ENCODE measurements around the gene ACTR2. TPM values are rescaled to one million over a fixed set of nuclear protein-coding genes. Genes with fewer than 3 reads are reported as not detected.

Gene ACTR2
- total RNA-seq, 1 donor from 2014 or later: 223 TPM

DNA sequence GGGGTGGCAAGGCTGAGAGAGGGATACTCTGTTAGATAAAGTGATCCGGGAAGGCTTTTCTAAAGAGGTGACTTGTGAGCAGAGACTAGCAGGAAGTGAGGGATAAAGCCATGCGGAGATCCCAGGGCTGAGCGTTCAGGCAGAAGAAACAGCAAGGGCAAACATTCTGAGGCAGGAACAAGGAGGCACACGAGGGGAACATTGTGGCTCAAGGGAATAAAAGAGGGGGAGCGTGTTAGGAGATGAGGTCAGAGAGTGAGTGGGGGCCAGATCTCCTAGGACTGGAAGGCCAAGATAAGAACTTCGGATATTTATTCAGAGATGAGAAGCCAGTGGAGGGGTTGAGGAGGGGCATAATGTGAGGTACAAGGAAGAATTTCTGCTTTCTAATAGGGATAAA lies 67.1 kb downstream of the ACTR2 start:
- peaks cover 29% of the 10 kb centered on the region for H3K4me1 Mint-ChIP-seq (ENCODE audit: low read depth, unreplicated experiment)

DNA sequence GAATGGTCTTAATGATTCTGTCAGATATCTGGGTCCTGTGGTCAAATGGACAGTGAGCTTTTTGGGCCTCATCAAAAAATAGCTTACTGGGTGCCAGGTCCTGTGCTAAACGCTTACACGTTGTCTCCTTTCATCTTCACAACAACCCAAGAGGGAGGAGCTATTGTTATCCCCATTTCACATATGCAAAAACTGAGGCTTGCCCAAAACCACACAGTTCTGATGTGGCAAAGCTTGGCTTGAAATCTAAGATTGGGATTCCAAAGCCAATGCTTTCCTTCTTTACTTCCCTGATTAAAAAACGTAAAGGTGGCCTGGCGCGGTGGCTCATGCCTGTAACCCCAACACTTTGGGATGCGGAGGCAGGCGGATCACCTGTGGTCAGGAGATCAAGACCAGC lies 69.3 kb downstream of the ACTR2 start:
- Mint-ChIP-seq H3K4me1 (ENCODE audit: low read depth, unreplicated experiment) (peaks cover 38% of the 10 kb centered on the region), H3K9me3 (ENCODE audit: unreplicated experiment) (peaks cover 4% of the 10 kb centered on the region), H3K27ac (ENCODE audit: unreplicated experiment) (no peak overlapping the region), H3K4me3 (ENCODE audit: unreplicated experiment) (no peak overlapping the region), H3K27me3 (ENCODE audit: unreplicated experiment) (peaks cover 11% of the 10 kb centered on the region), H3K36me3 (ENCODE audit: unreplicated experiment) (no peaks in the 10 kb centered on the region)
- DNase-seq: no peak
- TF ChIP-seq, protein P1, sequence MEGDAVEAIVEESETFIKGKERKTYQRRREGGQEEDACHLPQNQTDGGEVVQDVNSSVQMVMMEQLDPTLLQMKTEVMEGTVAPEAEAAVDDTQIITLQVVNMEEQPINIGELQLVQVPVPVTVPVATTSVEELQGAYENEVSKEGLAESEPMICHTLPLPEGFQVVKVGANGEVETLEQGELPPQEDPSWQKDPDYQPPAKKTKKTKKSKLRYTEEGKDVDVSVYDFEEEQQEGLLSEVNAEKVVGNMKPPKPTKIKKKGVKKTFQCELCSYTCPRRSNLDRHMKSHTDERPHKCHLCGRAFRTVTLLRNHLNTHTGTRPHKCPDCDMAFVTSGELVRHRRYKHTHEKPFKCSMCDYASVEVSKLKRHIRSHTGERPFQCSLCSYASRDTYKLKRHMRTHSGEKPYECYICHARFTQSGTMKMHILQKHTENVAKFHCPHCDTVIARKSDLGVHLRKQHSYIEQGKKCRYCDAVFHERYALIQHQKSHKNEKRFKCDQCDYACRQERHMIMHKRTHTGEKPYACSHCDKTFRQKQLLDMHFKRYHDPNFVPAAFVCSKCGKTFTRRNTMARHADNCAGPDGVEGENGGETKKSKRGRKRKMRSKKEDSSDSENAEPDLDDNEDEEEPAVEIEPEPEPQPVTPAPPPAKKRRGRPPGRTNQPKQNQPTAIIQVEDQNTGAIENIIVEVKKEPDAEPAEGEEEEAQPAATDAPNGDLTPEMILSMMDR (IDR thresholded peaks at IDR 0.05; ENCODE audit: partially characterized antibody, unreplicated experiment): no peak

More for the DNA sequence above, 67.1 kb downstream of the ACTR2 start:
- Mint-ChIP-seq H3K27ac (ENCODE audit: unreplicated experiment) (no peak overlapping the region), H3K9me3 (ENCODE audit: unreplicated experiment) (peaks cover 4% of the 10 kb centered on the region), H3K27me3 (ENCODE audit: unreplicated experiment) (peaks cover 7% of the 10 kb centered on the region), H3K4me3 (ENCODE audit: unreplicated experiment) (no peak overlapping the region), H3K36me3 (ENCODE audit: unreplicated experiment) (no peaks in the 10 kb centered on the region)
- no peak for DNase-seq
- TF ChIP-seq, protein P1 (IDR thresholded peaks at IDR 0.05; ENCODE audit: partially characterized antibody, unreplicated experiment): no peak

DNA sequence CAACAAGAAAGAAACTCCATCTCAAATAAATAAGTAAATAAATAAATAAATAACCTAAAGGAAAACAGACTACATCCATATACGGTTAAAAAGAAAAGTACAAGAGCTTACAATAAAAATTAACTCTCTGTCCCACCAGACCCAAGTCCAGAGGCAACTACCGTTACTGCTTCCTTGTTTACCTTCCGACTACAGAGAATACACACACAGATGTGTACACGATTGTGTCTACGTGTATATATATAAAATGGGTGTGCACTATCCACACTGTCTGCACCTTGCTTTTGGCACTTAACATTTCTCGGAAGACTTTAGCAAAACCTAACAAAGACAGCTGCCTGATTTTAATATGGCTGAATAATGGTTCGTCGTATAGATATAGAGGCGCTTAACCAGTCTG lies 69.9 kb downstream of the ACTR2 start:
- no peak overlapping the region for H3K27ac Mint-ChIP-seq (ENCODE audit: unreplicated experiment)
- peaks cover 41% of the 10 kb centered on the region for H3K4me1 Mint-ChIP-seq (ENCODE audit: low read depth, unreplicated experiment)
- H3K4me3 Mint-ChIP-seq (ENCODE audit: unreplicated experiment): no peak overlapping the region
- H3K36me3 Mint-ChIP-seq (ENCODE audit: unreplicated experiment): no peaks in the 10 kb centered on the region
- DNase-seq: no peak
- TF ChIP-seq, protein P1 (IDR thresholded peaks at IDR 0.05; ENCODE audit: partially characterized antibody, unreplicated experiment): no peak
- peaks cover 5% of the 10 kb centered on the region for H3K9me3 Mint-ChIP-seq (ENCODE audit: unreplicated experiment)
- H3K27me3 Mint-ChIP-seq (ENCODE audit: unreplicated experiment): peaks cover 11% of the 10 kb centered on the region

DNA sequence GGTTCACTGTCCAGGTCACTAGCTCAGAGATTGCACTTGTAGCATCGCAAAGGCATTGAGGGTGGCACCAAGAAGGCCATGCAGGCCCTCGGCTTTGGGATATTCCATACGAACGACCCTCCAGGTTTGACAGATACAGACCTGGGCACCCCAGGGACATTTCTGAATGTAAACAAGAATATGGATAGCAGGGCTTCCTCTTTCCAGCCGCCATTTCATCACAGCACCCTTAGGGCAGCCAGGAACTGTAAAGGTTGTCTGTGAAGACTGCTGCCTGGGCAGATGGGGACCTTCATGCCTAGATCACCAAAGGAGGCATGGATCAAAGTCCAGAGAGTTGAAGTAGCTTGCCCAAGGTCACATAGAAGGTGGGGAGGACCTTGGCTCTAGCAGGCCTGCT lies 70.5 kb downstream of the ACTR2 start:
- no peak for DNase-seq
- peaks cover 6% of the 10 kb centered on the region for H3K9me3 Mint-ChIP-seq (ENCODE audit: unreplicated experiment)
- no peak overlapping the region for H3K27ac Mint-ChIP-seq (ENCODE audit: unreplicated experiment)
- H3K4me1 Mint-ChIP-seq (ENCODE audit: low read depth, unreplicated experiment): peaks cover 38% of the 10 kb centered on the region
- H3K27me3 Mint-ChIP-seq (ENCODE audit: unreplicated experiment): peaks cover 11% of the 10 kb centered on the region
- TF ChIP-seq, protein P1 (IDR thresholded peaks at IDR 0.05; ENCODE audit: partially characterized antibody, unreplicated experiment): no peak
- H3K36me3 Mint-ChIP-seq (ENCODE audit: unreplicated experiment): no peaks in the 10 kb centered on the region
- H3K4me3 Mint-ChIP-seq (ENCODE audit: unreplicated experiment): no peak overlapping the region

DNA sequence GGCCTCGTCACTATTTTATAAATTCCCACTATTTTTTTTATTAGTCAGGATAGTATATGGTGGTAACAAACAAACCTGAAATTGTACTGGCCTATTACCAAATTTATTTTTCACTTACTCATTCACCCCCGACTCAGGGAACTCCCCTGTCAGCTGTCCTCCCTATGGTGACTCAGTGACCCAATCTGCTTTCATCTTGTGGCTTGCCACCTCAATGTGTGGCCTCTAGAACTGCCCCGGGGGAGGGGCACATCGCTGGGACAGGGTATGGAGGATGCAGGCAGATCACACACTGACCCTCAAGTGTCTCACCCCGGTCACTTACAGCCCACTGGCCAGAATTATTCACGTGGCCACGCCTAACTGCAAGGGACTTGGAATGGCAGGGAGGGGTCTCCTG lies 71.6 kb downstream of the ACTR2 start:
- H3K9me3 Mint-ChIP-seq (ENCODE audit: unreplicated experiment): peaks cover 6% of the 10 kb centered on the region
- TF ChIP-seq, protein P1 (IDR thresholded peaks at IDR 0.05; ENCODE audit: partially characterized antibody, unreplicated experiment): no peak
- peaks cover 37% of the 10 kb centered on the region for H3K4me1 Mint-ChIP-seq (ENCODE audit: low read depth, unreplicated experiment)
- DNase-seq: no peak
- H3K36me3 Mint-ChIP-seq (ENCODE audit: unreplicated experiment): no peaks in the 10 kb centered on the region
- H3K4me3 Mint-ChIP-seq (ENCODE audit: unreplicated experiment): no peak overlapping the region
- no peak overlapping the region for H3K27ac Mint-ChIP-seq (ENCODE audit: unreplicated experiment)
- peaks cover 11% of the 10 kb centered on the region for H3K27me3 Mint-ChIP-seq (ENCODE audit: unreplicated experiment)

Data from glutamatergic neuron (in vitro differentiated cells).